Naive thymus-derived CD8-positive, alpha-beta T cell (primary cell): Measurements from ENCODE around the gene ACADVL. TPM values are rescaled to one million over a fixed set of nuclear protein-coding genes. Genes with fewer than 3 reads are reported as not detected.

ENCODE experiments used
- ATAC-seq, 2 donors: fragments of 150-1000 bp; cut with Tn5 transposase in 1 of 2; sonication (Bioruptor Pico), chemical (Tn5 transposase) in 1 of 2; 1 replicate in 1 of 2; 2 replicates in 1 of 2; pipeline ENCODE4 v1.10.0; 2021; ENCODE audit warnings: mild to moderate bottlenecking in 2 of 2, moderate library complexity in 2 of 2
- POLR2A ChIA-PET: fragments of 350-600 bp; sonication (Branson Sonifier 250); formaldehyde crosslinking; loops from one replicate; lab custom pipeline; 2021; ENCODE audit warnings: antibody characterized with exemption; lab: Charles Lee
- DNase-seq, 10 donors: peaks; one replicate each; pipeline versions ENCODE4 v3.0.0 to v3.0.0-alpha.2; 2020 to 2022
- H3K27ac Mint-ChIP-seq, 10 donors: one replicate each; pipeline ENCODE4 v1.8.0; 2020 to 2022; ENCODE audit warnings: mild to moderate bottlenecking in 10 of 10, mixed read lengths in 10 of 10, moderate library complexity in 4 of 10, inconsistent platforms in 1 of 10
- H3K27me3 Mint-ChIP-seq, 5 donors: one replicate each; pipeline ENCODE4 v1.8.0; 2021 to 2022; ENCODE audit warnings: mixed read lengths in 5 of 5
- H3K36me3 Mint-ChIP-seq, 3 donors: one replicate each; pipeline ENCODE4 v1.8.0; 2020 to 2022; ENCODE audit warnings: mixed read lengths in 3 of 3, mild to moderate bottlenecking in 2 of 3, inconsistent platforms in 1 of 3
- H3K4me1 Mint-ChIP-seq, 4 donors: one replicate each; pipeline ENCODE4 v1.8.0; 2021 to 2022; ENCODE audit warnings: mixed read lengths in 4 of 4
- H3K4me3 Mint-ChIP-seq, 10 donors: one replicate each; pipeline ENCODE4 v1.8.0; 2020 to 2022; ENCODE audit warnings: mild to moderate bottlenecking in 10 of 10, mixed read lengths in 10 of 10, moderate library complexity in 6 of 10, inconsistent platforms in 1 of 10
- H3K9me3 Mint-ChIP-seq, 9 donors: one replicate each; pipeline ENCODE4 v1.8.0; 2020 to 2022; ENCODE audit warnings: mixed read lengths in 9 of 9, mild to moderate bottlenecking in 3 of 9, inconsistent platforms in 1 of 9, moderate library complexity in 1 of 9
- polyA plus RNA-seq, 3 donors: library from polyadenylated mRNA; unstranded; fragments of 300-500 nt; fragmentation: Illumina TruSeq; gene quantifications; one replicate each; pipeline ENCODE4 v1.2.3, GENCODE V29; 2021
- total RNA-seq, 8 experiments: library from RNA in 2 of 8; stranded (reverse) in 2 of 8; gene quantifications; one replicate each; pipeline ENCODE4 v1.2.3 and lab custom pipeline; 2021 to 2026

ACADVL gene
- total and polyA plus RNA-seq, 5 experiments from 2014 or later: 78.8 to 402 (median 91.2) TPM

- POLR2A ChIA-PET: interaction anchor here (0.8 to 5.6 kb wide), 3 partner anchors 9 to 29 kb away, joined by 3 to 89 read pairs (median 4); partner anchors contain the start of genes ACADVL, DLG4, GABARAP and PHF23
- Mint-ChIP-seq H3K4me3 (peak overlapping the region; percentile 51 to 96 (median 92)), H3K36me3 (peaks cover 0 to 36% (median 3%) of the 10 kb centered on the region in 3 donors), H3K27me3 (no peaks in the 10 kb centered on the region), H3K27ac (peak overlapping the region in 8 of 10 donors; percentile 4 to 89 (median 64)), H3K9me3 (no peaks in the 10 kb centered on the region), H3K4me1 (peaks cover 21 to 53% (median 50%) of the 10 kb centered on the region in 4 donors)
- DNase-seq: peak in 1 of 10 donors; percentile 11
- no peak for ATAC-seq
Observed at GRCh38 chr17:7249214-7249613, 29.5 kb downstream of the ACADVL start.

- Mint-ChIP-seq H3K27ac (peak overlapping the region; percentile 85 to 97 (median 93)), H3K36me3 (peaks cover 0 to 36% (median 4%) of the 10 kb centered on the region in 3 donors), H3K9me3 (no peaks in the 10 kb centered on the region), H3K4me3 (peak overlapping the region; percentile 90 to 96 (median 94)), H3K4me1 (peaks cover 21 to 53% (median 51%) of the 10 kb centered on the region in 4 donors), H3K27me3 (no peaks in the 10 kb centered on the region)
- POLR2A ChIA-PET: interaction anchor here (0.8 to 5.6 kb wide), 4 partner anchors 10 to 30 kb away, joined by 3 to 89 read pairs (median 4); partner anchors contain the start of genes ACADVL, DLG4, GABARAP and PHF23
- DNase-seq (no peak), ATAC-seq (no peak)
Observed at GRCh38 chr17:7249830-7250229, 30.1 kb downstream of the ACADVL start.

GRCh38 chr17:7250695-7251627 lies 31.2 kb downstream of the ACADVL start:
- Mint-ChIP-seq H3K36me3 (peaks cover 0 to 40% (median 5%) of the 10 kb centered on the region in 3 donors), H3K4me1 (peaks cover 21 to 53% (median 51%) of the 10 kb centered on the region in 4 donors), H3K9me3 (no peaks in the 10 kb centered on the region), H3K27ac (peak overlapping the region; percentile 86 to 100 (median 96)), H3K27me3 (no peaks in the 10 kb centered on the region), H3K4me3 (peak overlapping the region; percentile 91 to 98 (median 95))
- ATAC-seq (peak; percentile 2 to 19), DNase-seq (peak in 3 of 10 donors; percentile 17 to 43 (median 43))
- POLR2A ChIA-PET: interaction anchor here (0.7 to 5.6 kb wide), 10 partner anchors 9 to 437 kb away, joined by 3 to 89 read pairs (median 4); partner anchors contain the start of genes ACADVL, DLG4, DVL2 and GABARAP

GRCh38 chr17:7251661-7252175 lies 32.0 kb downstream of the ACADVL start, which contains the start of gene CTDNEP1:
Gene CTDNEP1 (minus strand): TSS chr17:7251734. CDS start chr17:7251296, 438 bp downstream.
- DNase-seq (peak in 9 of 10 donors; percentile 97 to 100 (median 99)), ATAC-seq (peak; percentile 88 to 90)
- no peaks in the 10 kb centered on the region for H3K9me3 Mint-ChIP-seq
- peaks cover 21 to 50% (median 48%) of the 10 kb centered on the region in 4 donors for H3K4me1 Mint-ChIP-seq
- POLR2A ChIA-PET: interaction anchor here (0.7 to 5.6 kb wide), 6 partner anchors 12 to 434 kb away, joined by 3 to 89 read pairs (median 5); partner anchors contain the start of genes DVL2, GABARAP and PHF23
- H3K27ac Mint-ChIP-seq: peak within 1 kb of the TSS; percentile 90 to 100 (median 100)
- no peaks in the 10 kb centered on the region for H3K27me3 Mint-ChIP-seq
- H3K4me3 Mint-ChIP-seq: peak within 1 kb of the TSS; percentile 91 to 98 (median 95)
- peaks cover 0 to 40% (median 2%) of the 10 kb centered on the region in 3 donors for H3K36me3 Mint-ChIP-seq

GRCh38 chr17:7252176-7253043 lies 32.7 kb downstream of the ACADVL start, which contains the start of gene ELP5:
Gene ELP5 (plus strand): TSS chr17:7252215. CDS start chr17:7252551, 336 bp downstream.
- ATAC-seq (peak; percentile 57 to 63), DNase-seq (peak in 8 of 10 donors; percentile 71 to 99 (median 82))
- H3K27ac Mint-ChIP-seq: peak within 1 kb of the TSS; percentile 90 to 100 (median 100)
- no peaks in the 10 kb centered on the region for H3K27me3 Mint-ChIP-seq
- H3K9me3 Mint-ChIP-seq: no peaks in the 10 kb centered on the region
- H3K36me3 Mint-ChIP-seq: peaks cover 0 to 45% (median 2%) of the 10 kb centered on the region in 3 donors
- POLR2A ChIA-PET: interaction anchor here (1.0 to 5.6 kb wide), 4 partner anchors 13 to 61 kb away, joined by 3 to 89 read pairs (median 9); partner anchors contain the start of genes DVL2, GABARAP and PHF23
- peak within 1 kb of the TSS; percentile 91 to 98 (median 95) for H3K4me3 Mint-ChIP-seq
- H3K4me1 Mint-ChIP-seq: peaks cover 22 to 51% (median 46%) of the 10 kb centered on the region in 4 donors

GRCh38 chr17:7253082-7253481 lies 33.3 kb downstream of the ACADVL start:
- Mint-ChIP-seq H3K27me3 (no peaks in the 10 kb centered on the region), H3K9me3 (no peaks in the 10 kb centered on the region), H3K4me1 (peaks cover 22 to 51% (median 45%) of the 10 kb centered on the region in 4 donors), H3K4me3 (peak overlapping the region; percentile 88 to 98 (median 95)), H3K36me3 (peaks cover 0 to 50% (median 2%) of the 10 kb centered on the region in 3 donors), H3K27ac (peak overlapping the region; percentile 90 to 100 (median 100))
- ATAC-seq (no peak), DNase-seq (no peak)
- POLR2A ChIA-PET: no interaction called here

- peaks cover 16 to 38% (median 34%) of the 10 kb centered on the region in 4 donors for H3K4me1 Mint-ChIP-seq
- peaks cover 0 to 59% (median 2%) of the 10 kb centered on the region in 3 donors for H3K36me3 Mint-ChIP-seq
- no peak for DNase-seq
- ATAC-seq: no peak
- peak overlapping the region in 6 of 10 donors; percentile 31 to 74 (median 54) for H3K27ac Mint-ChIP-seq
- peak overlapping the region in 4 of 10 donors; percentile 1 to 58 (median 49) for H3K4me3 Mint-ChIP-seq
- POLR2A ChIA-PET: interaction anchor here (0.8 kb wide), 1 partner anchor 34 kb away, joined by 3 read pairs; no protein-coding TSS in a partner anchor
- H3K9me3 Mint-ChIP-seq: no peaks in the 10 kb centered on the region
- no peaks in the 10 kb centered on the region for H3K27me3 Mint-ChIP-seq
Observed at GRCh38 chr17:7254511-7254910, 34.8 kb downstream of the ACADVL start.

GRCh38 chr17:7256766-7257456 lies 37.2 kb downstream of the ACADVL start:
- POLR2A ChIA-PET: interaction anchor here (0.7 to 1.6 kb wide), 2 partner anchors 14 to 89 kb away, joined by 3 to 5 read pairs; partner anchors contain the start of gene GABARAP
- Mint-ChIP-seq H3K36me3 (peaks cover 0 to 59% (median 2%) of the 10 kb centered on the region in 3 donors), H3K27me3 (no peaks in the 10 kb centered on the region), H3K4me1 (peaks cover 11 to 29% (median 27%) of the 10 kb centered on the region in 4 donors), H3K9me3 (no peaks in the 10 kb centered on the region), H3K4me3 (no peak overlapping the region), H3K27ac (peak overlapping the region in 6 of 10 donors; percentile 11 to 79 (median 63))
- DNase-seq: no peak
- ATAC-seq: no peak

- DNase-seq (no peak), ATAC-seq (no peak)
- H3K4me3 Mint-ChIP-seq: peak overlapping the region in 2 of 10 donors; percentile 24 to 66
- peak overlapping the region; percentile 24 to 90 (median 60) for H3K27ac Mint-ChIP-seq
- peaks cover 18 to 31% (median 30%) of the 10 kb centered on the region in 4 donors for H3K4me1 Mint-ChIP-seq
- H3K9me3 Mint-ChIP-seq: no peaks in the 10 kb centered on the region
- peaks cover 0 to 48% (median 2%) of the 10 kb centered on the region in 3 donors for H3K36me3 Mint-ChIP-seq
- POLR2A ChIA-PET: interaction anchor here (0.6 to 3.0 kb wide), 5 partner anchors 9 to 667 kb away, joined by 4 to 17 read pairs (median 5); partner anchors contain the start of genes ACADVL, DLG4 and GABARAP
- H3K27me3 Mint-ChIP-seq: peaks cover 0 to under 1% (median 0%) of the 10 kb centered on the region in 5 donors
Observed at GRCh38 chr17:7258731-7259554, 39.2 kb downstream of the ACADVL start.

GRCh38 chr17:7259555-7259889 lies 39.8 kb downstream of the ACADVL start:
- H3K27ac Mint-ChIP-seq: peak overlapping the region; percentile 24 to 90 (median 53)
- no peak for DNase-seq
- peak overlapping the region in 1 of 10 donors; percentile 66 for H3K4me3 Mint-ChIP-seq
- POLR2A ChIA-PET: interaction anchor here (0.6 to 3.0 kb wide), 6 partner anchors 10 to 666 kb away, joined by 3 to 17 read pairs (median 5); partner anchors contain the start of genes ACADVL, ACAP1, DLG4 and GABARAP
- peaks cover 0 to 42% (median 2%) of the 10 kb centered on the region in 3 donors for H3K36me3 Mint-ChIP-seq
- H3K9me3 Mint-ChIP-seq: no peaks in the 10 kb centered on the region
- peaks cover 19 to 33% (median 29%) of the 10 kb centered on the region in 4 donors for H3K4me1 Mint-ChIP-seq
- ATAC-seq: no peak
- peaks cover 0 to 3% (median 0%) of the 10 kb centered on the region in 5 donors for H3K27me3 Mint-ChIP-seq
